Cardiac muscle cell (in vitro differentiated cells and primary cell): ENCODE results near the gene PRKG1. TPM values are rescaled to one million over a fixed set of nuclear protein-coding genes. Genes with fewer than 3 reads are reported as not detected.

ENCODE experiments used
- DNase-seq, 2 donors: peaks; one replicate each; pipeline versions ENCODE4 v3.0.0 to v3.0.0-alpha.2; 2010 to 2017; ENCODE audit warnings: low read depth in 1 of 2, low spot score in 1 of 2
- H3K27ac ChIP-seq: fragments of 200-600 bp; sonication (generic); 2 replicates; pipeline ENCODE4 v1.5.1; 2016
- H3K27me3 ChIP-seq: fragments of 200-600 bp; sonication (generic); 2 replicates; pipeline ENCODE4 v1.6.0; 2016; ENCODE audit warnings: control low read depth
- H3K36me3 ChIP-seq: fragments of 200-600 bp; sonication (generic); 2 replicates; pipeline ENCODE4 v1.5.1; 2016; ENCODE audit warnings: control low read depth
- H3K4me1 ChIP-seq: fragments of 200-600 bp; sonication (generic); 2 replicates; pipeline ENCODE4 v1.8.1; 2017; ENCODE audit warnings: low read depth, mild to moderate bottlenecking, mixed run types
- H3K4me3 ChIP-seq: fragments of 200-600 bp; sonication (generic); 2 replicates; pipeline ENCODE4 v1.5.1; 2016; ENCODE audit warnings: mild to moderate bottlenecking
- H3K9me3 ChIP-seq: fragments of 200-600 bp; sonication (generic); 2 replicates; pipeline ENCODE4 v1.5.1; 2017; ENCODE audit warnings: low read depth, mild to moderate bottlenecking, control low read depth
- polyA plus RNA-seq: library from polyadenylated mRNA; unstranded; fragments of >200 nt; fragmentation: Nextera tagmentation; extraction: Ambion mirVana; gene quantifications from 2 replicates; pipeline ENCODE4 v1.2.1, GENCODE V29; 2016
- total RNA-seq: library from RNA; depleted of rRNA; stranded (reverse); fragments of >200 nt; gene quantifications from 2 replicates; pipeline ENCODE4 v1.2.3, GENCODE V29; 2016
- TF ChIP-seq, protein P1 (sequence below): IDR thresholded peaks from 2 replicates; pipeline ENCODE4 v1.5.1; 2012; ENCODE audit warnings: low read depth, mild to moderate bottlenecking, low read length

The PRKG1 gene
- total and polyA plus RNA-seq, 2 experiments from 2014 or later = 2.9 to 13.3 TPM

DNA sequence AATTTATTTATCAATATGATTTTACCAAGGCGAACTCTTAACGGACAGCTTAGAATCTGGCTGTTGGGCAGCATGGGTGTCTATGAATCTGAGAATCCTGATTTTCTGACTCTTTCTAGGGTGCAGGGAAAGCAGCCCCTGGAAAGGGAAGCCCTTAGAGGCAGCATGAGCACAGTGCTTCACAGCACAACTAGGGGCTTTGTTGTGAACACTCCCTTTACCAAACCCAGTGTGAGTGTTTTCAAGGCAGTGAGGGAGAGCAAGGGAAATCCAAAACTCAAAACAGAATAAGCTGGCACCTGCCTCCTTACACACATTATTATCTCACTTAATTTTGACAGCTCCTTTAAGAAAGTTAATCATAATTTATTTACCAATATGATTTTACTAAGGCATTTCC is 741.4 kb downstream of the PRKG1 start:
- H3K9me3 ChIP-seq = no peaks in the 10 kb centered on the region
- TF ChIP-seq, protein P1, sequence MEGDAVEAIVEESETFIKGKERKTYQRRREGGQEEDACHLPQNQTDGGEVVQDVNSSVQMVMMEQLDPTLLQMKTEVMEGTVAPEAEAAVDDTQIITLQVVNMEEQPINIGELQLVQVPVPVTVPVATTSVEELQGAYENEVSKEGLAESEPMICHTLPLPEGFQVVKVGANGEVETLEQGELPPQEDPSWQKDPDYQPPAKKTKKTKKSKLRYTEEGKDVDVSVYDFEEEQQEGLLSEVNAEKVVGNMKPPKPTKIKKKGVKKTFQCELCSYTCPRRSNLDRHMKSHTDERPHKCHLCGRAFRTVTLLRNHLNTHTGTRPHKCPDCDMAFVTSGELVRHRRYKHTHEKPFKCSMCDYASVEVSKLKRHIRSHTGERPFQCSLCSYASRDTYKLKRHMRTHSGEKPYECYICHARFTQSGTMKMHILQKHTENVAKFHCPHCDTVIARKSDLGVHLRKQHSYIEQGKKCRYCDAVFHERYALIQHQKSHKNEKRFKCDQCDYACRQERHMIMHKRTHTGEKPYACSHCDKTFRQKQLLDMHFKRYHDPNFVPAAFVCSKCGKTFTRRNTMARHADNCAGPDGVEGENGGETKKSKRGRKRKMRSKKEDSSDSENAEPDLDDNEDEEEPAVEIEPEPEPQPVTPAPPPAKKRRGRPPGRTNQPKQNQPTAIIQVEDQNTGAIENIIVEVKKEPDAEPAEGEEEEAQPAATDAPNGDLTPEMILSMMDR = no peak
- no peaks in the 10 kb centered on the region for H3K27me3 ChIP-seq
- no peaks in the 10 kb centered on the region for H3K4me1 ChIP-seq
- DNase-seq = no peak
- H3K36me3 ChIP-seq = no peaks in the 10 kb centered on the region
- no peak overlapping the region for H3K4me3 ChIP-seq
- no peak overlapping the region for H3K27ac ChIP-seq

DNA sequence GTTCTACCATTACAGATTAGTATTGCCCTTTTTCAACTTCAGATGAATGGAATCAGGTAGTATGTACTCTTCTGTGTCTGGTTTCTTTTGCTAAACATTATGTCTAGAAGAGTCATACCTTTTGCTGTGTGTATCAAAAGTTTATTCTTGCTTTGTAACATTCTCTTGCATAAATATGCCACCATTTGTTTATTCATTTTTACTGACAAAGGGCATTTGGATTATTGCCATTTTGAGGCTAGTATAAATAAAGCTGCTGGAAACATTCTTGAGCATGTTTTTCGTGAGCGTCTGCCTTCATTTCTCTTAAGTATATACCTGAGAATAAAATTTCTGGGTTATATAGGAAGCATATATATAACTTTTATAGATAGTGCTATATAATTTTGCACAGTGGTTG is 746.8 kb downstream of the PRKG1 start:
- TF ChIP-seq, protein P1 = no peak
- Histone ChIP-seq H3K27ac (no peak overlapping the region), H3K4me1 (no peaks in the 10 kb centered on the region), H3K4me3 (no peak overlapping the region), H3K27me3 (no peaks in the 10 kb centered on the region), H3K36me3 (no peaks in the 10 kb centered on the region), H3K9me3 (no peaks in the 10 kb centered on the region)
- no peak for DNase-seq

DNA sequence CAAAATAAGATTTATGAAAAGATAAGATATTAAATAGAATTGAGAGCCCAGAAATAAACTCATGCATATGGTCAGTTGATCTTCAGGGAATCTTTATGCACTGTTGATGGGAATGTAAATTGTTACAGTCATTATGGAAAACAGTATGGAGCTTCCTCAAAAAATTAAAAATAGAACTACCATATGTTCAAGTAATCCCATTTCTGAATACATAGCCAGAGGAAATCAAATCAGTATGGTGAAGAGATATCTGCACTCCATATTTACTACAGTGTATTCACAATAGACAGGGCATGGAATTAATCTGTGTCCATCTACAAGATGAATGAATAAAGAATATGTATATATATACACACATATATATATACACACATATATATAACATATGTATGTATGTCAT is 747.5 kb downstream of the PRKG1 start:
- Histone ChIP-seq H3K27me3 (no peaks in the 10 kb centered on the region), H3K9me3 (no peaks in the 10 kb centered on the region), H3K4me1 (no peaks in the 10 kb centered on the region), H3K27ac (no peak overlapping the region), H3K36me3 (no peaks in the 10 kb centered on the region), H3K4me3 (no peak overlapping the region)
- TF ChIP-seq, protein P1 = no peak
- no peak for DNase-seq

DNA sequence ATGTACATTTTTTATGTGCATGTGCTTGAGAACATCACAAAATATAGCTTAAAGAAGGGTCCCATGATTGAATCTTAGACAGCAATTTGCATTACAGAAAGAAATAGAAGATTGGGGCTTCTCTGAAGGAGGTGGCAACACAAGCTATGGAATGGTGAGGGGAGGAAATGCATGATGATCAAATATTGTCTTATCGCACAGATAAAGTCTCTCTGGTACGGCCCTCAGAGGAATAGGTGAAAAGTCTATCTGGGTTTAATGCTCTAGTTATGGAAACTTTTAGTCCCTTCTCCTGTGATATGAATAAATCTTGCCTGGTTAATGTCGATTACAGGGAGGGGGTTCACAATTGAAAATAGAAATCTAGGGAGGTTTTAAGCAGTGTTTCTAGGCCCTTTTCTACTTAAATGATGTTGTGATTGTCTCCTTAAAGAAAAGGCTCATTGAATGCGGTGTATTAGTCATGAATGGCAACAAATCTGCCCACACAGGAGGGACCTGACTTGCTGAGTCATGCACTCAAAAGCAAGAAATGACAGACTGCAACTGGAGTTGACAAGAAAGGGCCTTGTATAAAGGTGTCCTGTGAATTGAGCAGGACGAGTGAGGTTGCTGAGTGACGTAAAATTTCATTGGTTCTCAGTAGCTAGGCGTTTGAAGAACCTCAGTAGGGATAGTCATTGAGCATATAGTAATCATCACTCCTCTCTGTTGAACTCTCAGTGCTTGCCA is 758.5 kb downstream of the PRKG1 start:
- Histone ChIP-seq H3K4me1 (no peaks in the 10 kb centered on the region), H3K4me3 (no peak overlapping the region), H3K36me3 (no peaks in the 10 kb centered on the region), H3K27ac (no peak overlapping the region), H3K27me3 (no peaks in the 10 kb centered on the region), H3K9me3 (no peaks in the 10 kb centered on the region)
- peak in 1 of 2 donors; percentile 84 for DNase-seq
- TF ChIP-seq, protein P1 = no peak

DNA sequence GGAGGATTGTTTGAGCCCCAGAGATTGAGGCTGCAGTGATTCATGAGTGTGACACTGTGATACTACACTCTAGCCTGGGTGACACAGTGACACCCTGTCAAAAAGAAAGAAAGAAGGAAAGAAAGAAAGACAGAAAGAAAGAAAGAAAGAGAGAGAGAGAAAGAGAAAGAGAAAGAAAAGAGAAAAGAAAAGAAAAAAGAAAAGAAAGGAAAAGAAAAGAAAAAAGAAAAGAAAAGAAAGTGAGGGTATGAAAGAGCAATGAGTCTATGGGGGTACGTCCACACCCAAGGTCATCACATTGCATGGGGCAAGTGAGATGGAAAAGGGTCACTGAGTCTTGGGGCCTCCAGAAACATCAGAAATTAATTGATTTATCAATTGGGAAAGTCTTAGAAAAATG is 760.3 kb downstream of the PRKG1 start:
- TF ChIP-seq, protein P1 = no peak
- no peaks in the 10 kb centered on the region for H3K27me3 ChIP-seq
- no peak for DNase-seq
- no peaks in the 10 kb centered on the region for H3K36me3 ChIP-seq
- peaks cover 4% of the 10 kb centered on the region for H3K4me1 ChIP-seq
- no peaks in the 10 kb centered on the region for H3K9me3 ChIP-seq
- no peak overlapping the region for H3K4me3 ChIP-seq
- H3K27ac ChIP-seq = no peak overlapping the region
